Stimulated activated CD8-positive, alpha-beta memory T cell treated with anti-CD3 and anti-CD28 coated beads, Interleukin-15, amount 100 ng/mL, for 48 hours (primary cell): ENCODE results near the gene SLK.

Source experiments
- DNase-seq, 2 donors: peaks; one replicate each; pipeline ENCODE4 v3.0.0-alpha.2; 2020; ENCODE audit warnings: low read depth in 2 of 2

The SLK gene

GRCh38 chr10:104033401-104033930 is 66.5 kb downstream of the SLK start:
- DNase-seq = no peak

GRCh38 chr10:104033966-104034365 is 67.0 kb downstream of the SLK start:
- DNase-seq = no peak

GRCh38 chr10:104034401-104035193 is 67.7 kb downstream of the SLK start:
- DNase-seq = no peak

GRCh38 chr10:104035194-104036068 is 68.5 kb downstream of the SLK start:
- DNase-seq = no peak

GRCh38 chr10:104036069-104036384 is 69.1 kb downstream of the SLK start:
- no peak for DNase-seq

GRCh38 chr10:104036518-104037260 is 69.7 kb downstream of the SLK start:
- DNase-seq = no peak

GRCh38 chr10:104037261-104037951 is 70.5 kb downstream of the SLK start:
- no peak for DNase-seq

GRCh38 chr10:104038537-104038936 is 71.6 kb downstream of the SLK start:
- DNase-seq = no peak

GRCh38 chr10:104038958-104039752 is 72.2 kb downstream of the SLK start:
- DNase-seq = no peak

- DNase-seq = no peak
Measured at GRCh38 chr10:104040382-104040781, 73.4 kb downstream of the SLK start.

- no peak for DNase-seq
Measured at GRCh38 chr10:104040862-104041789, 74.2 kb downstream of the SLK start.

- no peak for DNase-seq
Measured at GRCh38 chr10:104041891-104042535, 75.1 kb downstream of the SLK start.

GRCh38 chr10:104043185-104043830 is 76.4 kb downstream of the SLK start:
- no peak for DNase-seq

GRCh38 chr10:104043854-104044253 is 76.9 kb downstream of the SLK start:
- no peak for DNase-seq

GRCh38 chr10:104045151-104046089 is 78.5 kb downstream of the SLK start:
- DNase-seq = no peak

- DNase-seq = no peak
Measured at GRCh38 chr10:104046651-104047050, 79.7 kb downstream of the SLK start.

GRCh38 chr10:104049504-104050250 is 82.7 kb downstream of the SLK start:
- no peak for DNase-seq
